B cell (primary cell): Measurements from ENCODE around the gene GMPR2.

Source experiments
- EZH2 ChIP-seq: IDR thresholded peaks from 2 replicates; pipeline ENCODE4 v1.6.1; 2012; ENCODE audit warnings: borderline replicate concordance, low read depth, mild to moderate bottlenecking, moderate library complexity, low read length; ENCODE audit not compliant: insufficient read depth, poor library complexity, severe bottlenecking
- TF ChIP-seq, protein P1 (sequence below): fragments of 200-600 bp; IDR thresholded peaks from one replicate; pipeline ENCODE4 v1.8.0; 2022; ENCODE audit warnings: antibody characterized with exemption, mild to moderate bottlenecking

DNA sequence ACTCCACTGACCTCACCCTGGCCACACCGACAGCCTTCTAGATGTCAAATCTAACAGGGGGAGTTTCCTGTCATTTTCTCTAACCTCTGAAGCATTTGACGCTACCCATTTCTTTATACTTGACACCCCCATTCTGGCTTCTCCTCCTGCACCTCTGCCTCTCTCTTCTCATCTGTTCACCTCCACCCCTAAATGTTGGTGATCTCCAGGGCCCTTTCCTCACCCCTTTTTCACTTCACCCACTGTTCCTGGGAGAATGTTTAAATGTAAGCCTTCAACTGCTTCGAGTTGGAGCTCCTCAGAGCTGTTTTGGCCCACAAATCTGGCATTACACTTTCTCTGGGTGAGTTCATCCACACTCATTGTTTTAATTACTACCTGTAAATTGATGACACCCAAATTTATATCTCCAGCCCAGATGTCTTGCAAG is 39.1 kb downstream of the GMPR2 start:
- TF ChIP-seq, protein P1, sequence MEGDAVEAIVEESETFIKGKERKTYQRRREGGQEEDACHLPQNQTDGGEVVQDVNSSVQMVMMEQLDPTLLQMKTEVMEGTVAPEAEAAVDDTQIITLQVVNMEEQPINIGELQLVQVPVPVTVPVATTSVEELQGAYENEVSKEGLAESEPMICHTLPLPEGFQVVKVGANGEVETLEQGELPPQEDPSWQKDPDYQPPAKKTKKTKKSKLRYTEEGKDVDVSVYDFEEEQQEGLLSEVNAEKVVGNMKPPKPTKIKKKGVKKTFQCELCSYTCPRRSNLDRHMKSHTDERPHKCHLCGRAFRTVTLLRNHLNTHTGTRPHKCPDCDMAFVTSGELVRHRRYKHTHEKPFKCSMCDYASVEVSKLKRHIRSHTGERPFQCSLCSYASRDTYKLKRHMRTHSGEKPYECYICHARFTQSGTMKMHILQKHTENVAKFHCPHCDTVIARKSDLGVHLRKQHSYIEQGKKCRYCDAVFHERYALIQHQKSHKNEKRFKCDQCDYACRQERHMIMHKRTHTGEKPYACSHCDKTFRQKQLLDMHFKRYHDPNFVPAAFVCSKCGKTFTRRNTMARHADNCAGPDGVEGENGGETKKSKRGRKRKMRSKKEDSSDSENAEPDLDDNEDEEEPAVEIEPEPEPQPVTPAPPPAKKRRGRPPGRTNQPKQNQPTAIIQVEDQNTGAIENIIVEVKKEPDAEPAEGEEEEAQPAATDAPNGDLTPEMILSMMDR: no peak
- no peak for TF ChIP-seq EZH2
